Measurements from ENCODE around the gene MYO3B. TPM values are rescaled to one million over a fixed set of nuclear protein-coding genes. Genes with fewer than 3 reads are reported as not detected.
"Not testable (repeated sequence)": the region's sequence is repeated elsewhere in the genome, so short reads cannot be mapped to it uniquely, and the experiment has no call there.

The MYO3B gene
- polyA plus RNA-seq, 1 donor (not counting 4 experiments of a cell fraction or from before 2014, with no cell fraction given): 4.4 TPM

DNA sequence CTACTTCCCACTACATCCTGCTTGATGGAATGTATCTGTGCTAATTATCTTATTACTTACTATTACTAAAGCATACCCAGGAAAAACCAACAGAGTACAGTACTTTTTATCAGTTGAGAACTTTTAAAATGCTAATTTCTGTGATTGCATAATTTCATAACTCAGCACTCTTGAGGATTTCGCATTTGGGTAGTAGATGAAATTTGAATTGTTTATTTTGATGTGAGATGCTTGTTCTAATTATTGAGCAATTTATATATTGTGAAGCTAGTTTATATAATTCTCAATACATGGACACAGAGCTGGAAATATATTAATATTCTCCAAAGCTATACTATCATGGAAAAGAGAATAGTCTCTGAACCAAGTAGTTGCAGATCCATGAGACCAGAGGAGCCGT lies 432.7 kb downstream of the MYO3B start:
- TF ChIP-seq EZH2 (IDR thresholded peaks at IDR 0.05; ENCODE audit: low read length): no peak
- no peak for TF ChIP-seq CTCF (optimal IDR thresholded peaks at IDR 0.05 in 1 of 3, IDR thresholded peaks at IDR 0.05 in 1 of 3, conservative IDR thresholded peaks at IDR 0.05 in 1 of 3; ENCODE audit: extremely low read depth in 1 of 3, insufficient read depth in 2 of 3, low read length in 3 of 3)
- no peak for DNase-seq (ENCODE audit: low read depth, low spot score)
- dilution Hi-C loops (cut with MboI; ENCODE audit: extremely low pct_ligation_motif_present, low sequenced_read_pairs): no loop called here

GRCh38 chr2:170618948-170619347 lies 441.0 kb downstream of the MYO3B start:
- dilution Hi-C loops (cut with MboI; ENCODE audit: extremely low pct_ligation_motif_present, low sequenced_read_pairs); H3K4me1 ChIP-seq (ENCODE audit: control insufficient read depth, extremely low read depth, insufficient read depth, low read length); H3K79me2 ChIP-seq (ENCODE audit: control insufficient read depth, insufficient read depth, low read length); H3K9ac ChIP-seq (ENCODE audit: control insufficient read depth, extremely low read depth, insufficient read depth, low read length); FAIRE-seq; H3K27ac ChIP-seq (ENCODE audit: control insufficient read depth, insufficient read depth, low read length); H3K4me3 ChIP-seq (ENCODE audit: control insufficient read depth in 2 of 3, extremely low read depth in 1 of 3, insufficient read depth in 2 of 3, low read depth in 1 of 3, low read length in 3 of 3); H4K20me1 ChIP-seq (ENCODE audit: control insufficient read depth, extremely low read depth, insufficient read depth, low read length); H3K36me3 ChIP-seq (ENCODE audit: control insufficient read depth in 2 of 2, extremely low read depth in 1 of 2, insufficient read depth in 2 of 2, low read length in 2 of 2); DNase-seq (ENCODE audit: low read depth, low spot score); H2AFZ ChIP-seq (ENCODE audit: control insufficient read depth, low read length); H3K9me1 ChIP-seq (ENCODE audit: control insufficient read depth, extremely low read depth, insufficient read depth, low read length); H3K4me2 ChIP-seq (ENCODE audit: control insufficient read depth, extremely low read depth, insufficient read depth, low read depth, low read length); H3K27me3 ChIP-seq (ENCODE audit: control insufficient read depth, extremely low read depth, insufficient read depth, low read length); H3K9me3 ChIP-seq (ENCODE audit: control insufficient read depth, low read depth, low read length): not testable (repeated sequence)

More for the DNA sequence above, 432.7 kb downstream of the MYO3B start:
- Histone ChIP-seq H3K4me1 (ENCODE audit: control insufficient read depth, extremely low read depth, insufficient read depth, low read length) (no peaks in the 10 kb centered on the region), H3K36me3 (ENCODE audit: control insufficient read depth in 2 of 2, extremely low read depth in 1 of 2, insufficient read depth in 2 of 2, low read length in 2 of 2) (no peaks in the 10 kb centered on the region), H3K9ac (ENCODE audit: control insufficient read depth, extremely low read depth, insufficient read depth, low read length) (no peak overlapping the region), H3K4me2 (ENCODE audit: control insufficient read depth, extremely low read depth, insufficient read depth, low read depth, low read length) (no peak overlapping the region), H4K20me1 (ENCODE audit: control insufficient read depth, extremely low read depth, insufficient read depth, low read length) (no peaks in the 10 kb centered on the region), H2AFZ (ENCODE audit: control insufficient read depth, low read length) (no peak overlapping the region), H3K27me3 (ENCODE audit: control insufficient read depth, extremely low read depth, insufficient read depth, low read length) (no peaks in the 10 kb centered on the region), H3K9me3 (ENCODE audit: control insufficient read depth, low read depth, low read length) (no peaks in the 10 kb centered on the region), H3K27ac (ENCODE audit: control insufficient read depth, insufficient read depth, low read length) (no peak overlapping the region), H3K4me3 (ENCODE audit: control insufficient read depth in 2 of 3, extremely low read depth in 1 of 3, insufficient read depth in 2 of 3, low read depth in 1 of 3, low read length in 3 of 3) (no peak overlapping the region), H3K79me2 (ENCODE audit: control insufficient read depth, insufficient read depth, low read length) (no peaks in the 10 kb centered on the region), H3K9me1 (ENCODE audit: control insufficient read depth, extremely low read depth, insufficient read depth, low read length) (no peaks in the 10 kb centered on the region)
- FAIRE-seq: no peak

DNA sequence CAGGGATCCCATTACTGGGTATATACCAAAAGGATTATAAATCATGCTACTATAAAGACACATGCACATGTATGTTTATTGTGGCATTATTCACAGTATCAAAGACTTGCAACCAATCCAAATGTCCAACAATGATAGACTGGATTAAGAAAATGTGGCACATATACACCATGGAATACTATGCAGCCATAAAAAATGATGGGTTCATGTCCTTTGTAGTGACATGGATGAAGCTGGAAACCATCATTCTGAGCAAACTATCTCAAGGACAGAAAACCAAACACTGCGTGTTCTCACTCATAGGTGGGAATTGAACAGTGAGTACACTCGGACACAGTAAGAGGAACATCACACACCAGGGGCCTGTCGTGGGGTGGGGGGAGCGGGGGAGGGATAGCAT lies 457.1 kb downstream of the MYO3B start:
- FAIRE-seq; H4K20me1 ChIP-seq (ENCODE audit: control insufficient read depth, extremely low read depth, insufficient read depth, low read length); DNase-seq (ENCODE audit: low read depth, low spot score); H3K27ac ChIP-seq (ENCODE audit: control insufficient read depth, insufficient read depth, low read length); H2AFZ ChIP-seq (ENCODE audit: control insufficient read depth, low read length); H3K79me2 ChIP-seq (ENCODE audit: control insufficient read depth, insufficient read depth, low read length); H3K9ac ChIP-seq (ENCODE audit: control insufficient read depth, extremely low read depth, insufficient read depth, low read length); H3K9me3 ChIP-seq (ENCODE audit: control insufficient read depth, low read depth, low read length); H3K9me1 ChIP-seq (ENCODE audit: control insufficient read depth, extremely low read depth, insufficient read depth, low read length); dilution Hi-C loops (cut with MboI; ENCODE audit: extremely low pct_ligation_motif_present, low sequenced_read_pairs); H3K4me1 ChIP-seq (ENCODE audit: control insufficient read depth, extremely low read depth, insufficient read depth, low read length); H3K4me3 ChIP-seq (ENCODE audit: control insufficient read depth in 2 of 3, extremely low read depth in 1 of 3, insufficient read depth in 2 of 3, low read depth in 1 of 3, low read length in 3 of 3); H3K4me2 ChIP-seq (ENCODE audit: control insufficient read depth, extremely low read depth, insufficient read depth, low read depth, low read length); H3K36me3 ChIP-seq (ENCODE audit: control insufficient read depth in 2 of 2, extremely low read depth in 1 of 2, insufficient read depth in 2 of 2, low read length in 2 of 2); H3K27me3 ChIP-seq (ENCODE audit: control insufficient read depth, extremely low read depth, insufficient read depth, low read length): not testable (repeated sequence)
